Activated naive CD4-positive, alpha-beta T cell treated with anti-CD3 and anti-CD28 coated beads, Interleukin-2, amount 50 U/mL, for 24 hours (primary cell): ENCODE results near the gene SETD7.
A peak's percentile ranks its signal among the peaks of the same experiment; 100 is the strongest.

Source experiments
- H3K27ac Mint-ChIP-seq: one replicate; pipeline ENCODE4 v1.8.0; 2021; ENCODE audit warnings: mild to moderate bottlenecking, mixed read lengths
- H3K27me3 Mint-ChIP-seq: one replicate; pipeline ENCODE4 v1.8.0; 2021; ENCODE audit warnings: mixed read lengths
- H3K36me3 Mint-ChIP-seq: one replicate; pipeline ENCODE4 v1.8.0; 2021; ENCODE audit warnings: mixed read lengths
- H3K4me1 Mint-ChIP-seq: one replicate; pipeline ENCODE4 v1.8.0; 2021; ENCODE audit warnings: mixed read lengths
- H3K4me3 Mint-ChIP-seq: one replicate; pipeline ENCODE4 v1.8.0; 2021; ENCODE audit warnings: mild to moderate bottlenecking, mixed read lengths
- H3K9me3 Mint-ChIP-seq: one replicate; pipeline ENCODE4 v1.8.0; 2021; ENCODE audit warnings: mixed read lengths

SETD7 gene

GRCh38 chr4:139535228-139535870, 20.7 kb downstream of the SETD7 start:
- H3K36me3 Mint-ChIP-seq: no peaks in the 10 kb centered on the region
- H3K9me3 Mint-ChIP-seq: no peaks in the 10 kb centered on the region
- H3K4me3 Mint-ChIP-seq: no peak overlapping the region
- H3K4me1 Mint-ChIP-seq: no peaks in the 10 kb centered on the region
- no peaks in the 10 kb centered on the region for H3K27me3 Mint-ChIP-seq
- no peak overlapping the region for H3K27ac Mint-ChIP-seq

GRCh38 chr4:139534287-139534950, 21.6 kb downstream of the SETD7 start:
- Mint-ChIP-seq H3K36me3 (no peaks in the 10 kb centered on the region), H3K4me3 (no peak overlapping the region), H3K27me3 (no peaks in the 10 kb centered on the region), H3K27ac (no peak overlapping the region), H3K4me1 (no peaks in the 10 kb centered on the region), H3K9me3 (no peaks in the 10 kb centered on the region)

GRCh38 chr4:139533511-139533910, 22.5 kb downstream of the SETD7 start:
- Mint-ChIP-seq H3K27me3 (no peaks in the 10 kb centered on the region), H3K9me3 (no peaks in the 10 kb centered on the region), H3K36me3 (peaks cover 2% of the 10 kb centered on the region), H3K4me1 (no peaks in the 10 kb centered on the region), H3K4me3 (no peak overlapping the region), H3K27ac (no peak overlapping the region)

- H3K4me3 Mint-ChIP-seq: no peak overlapping the region
- H3K4me1 Mint-ChIP-seq: no peaks in the 10 kb centered on the region
- H3K36me3 Mint-ChIP-seq: peaks cover 2% of the 10 kb centered on the region
- no peak overlapping the region for H3K27ac Mint-ChIP-seq
- no peaks in the 10 kb centered on the region for H3K9me3 Mint-ChIP-seq
- H3K27me3 Mint-ChIP-seq: no peaks in the 10 kb centered on the region
Measured at GRCh38 chr4:139532947-139533346, 23.1 kb downstream of the SETD7 start.

GRCh38 chr4:139530833-139531427, 25.1 kb downstream of the SETD7 start:
- H3K27me3 Mint-ChIP-seq: no peaks in the 10 kb centered on the region
- no peaks in the 10 kb centered on the region for H3K4me1 Mint-ChIP-seq
- no peak overlapping the region for H3K4me3 Mint-ChIP-seq
- H3K36me3 Mint-ChIP-seq: peaks cover 2% of the 10 kb centered on the region
- no peaks in the 10 kb centered on the region for H3K9me3 Mint-ChIP-seq
- H3K27ac Mint-ChIP-seq: peak overlapping the region; percentile 53

- no peaks in the 10 kb centered on the region for H3K27me3 Mint-ChIP-seq
- H3K4me3 Mint-ChIP-seq: no peak overlapping the region
- H3K9me3 Mint-ChIP-seq: no peaks in the 10 kb centered on the region
- no peak overlapping the region for H3K27ac Mint-ChIP-seq
- H3K36me3 Mint-ChIP-seq: peaks cover 5% of the 10 kb centered on the region
- peaks cover 6% of the 10 kb centered on the region for H3K4me1 Mint-ChIP-seq
Measured at GRCh38 chr4:139528377-139529005, 27.5 kb downstream of the SETD7 start.

GRCh38 chr4:139526928-139527327, 29.1 kb downstream of the SETD7 start:
- Mint-ChIP-seq H3K4me3 (no peak overlapping the region), H3K4me1 (peaks cover 6% of the 10 kb centered on the region), H3K36me3 (peaks cover 8% of the 10 kb centered on the region), H3K27me3 (no peaks in the 10 kb centered on the region), H3K9me3 (no peaks in the 10 kb centered on the region), H3K27ac (no peak overlapping the region)

GRCh38 chr4:139525414-139525813, 30.6 kb downstream of the SETD7 start:
- Mint-ChIP-seq H3K27me3 (no peaks in the 10 kb centered on the region), H3K27ac (no peak overlapping the region), H3K36me3 (peaks cover 8% of the 10 kb centered on the region), H3K4me3 (no peak overlapping the region), H3K4me1 (peaks cover 6% of the 10 kb centered on the region), H3K9me3 (no peaks in the 10 kb centered on the region)

- Mint-ChIP-seq H3K27ac (no peak overlapping the region), H3K36me3 (peaks cover 10% of the 10 kb centered on the region), H3K4me1 (peaks cover 6% of the 10 kb centered on the region), H3K27me3 (no peaks in the 10 kb centered on the region), H3K4me3 (no peak overlapping the region), H3K9me3 (no peaks in the 10 kb centered on the region)
Measured at GRCh38 chr4:139524062-139524631, 31.9 kb downstream of the SETD7 start.

- peaks cover 6% of the 10 kb centered on the region for H3K4me1 Mint-ChIP-seq
- no peaks in the 10 kb centered on the region for H3K9me3 Mint-ChIP-seq
- no peak overlapping the region for H3K4me3 Mint-ChIP-seq
- peaks cover 9% of the 10 kb centered on the region for H3K36me3 Mint-ChIP-seq
- no peak overlapping the region for H3K27ac Mint-ChIP-seq
- no peaks in the 10 kb centered on the region for H3K27me3 Mint-ChIP-seq
Measured at GRCh38 chr4:139523076-139523475, 32.9 kb downstream of the SETD7 start.

GRCh38 chr4:139522457-139522856, 33.6 kb downstream of the SETD7 start:
- Mint-ChIP-seq H3K27me3 (no peaks in the 10 kb centered on the region), H3K9me3 (no peaks in the 10 kb centered on the region), H3K4me3 (no peak overlapping the region), H3K4me1 (peaks cover 6% of the 10 kb centered on the region), H3K36me3 (peaks cover 11% of the 10 kb centered on the region), H3K27ac (no peak overlapping the region)

GRCh38 chr4:139521754-139522401, 34.1 kb downstream of the SETD7 start:
- H3K27ac Mint-ChIP-seq: no peak overlapping the region
- no peaks in the 10 kb centered on the region for H3K9me3 Mint-ChIP-seq
- peaks cover 6% of the 10 kb centered on the region for H3K4me1 Mint-ChIP-seq
- H3K4me3 Mint-ChIP-seq: no peak overlapping the region
- no peaks in the 10 kb centered on the region for H3K27me3 Mint-ChIP-seq
- peaks cover 13% of the 10 kb centered on the region for H3K36me3 Mint-ChIP-seq

- Mint-ChIP-seq H3K27ac (no peak overlapping the region), H3K4me1 (no peaks in the 10 kb centered on the region), H3K9me3 (no peaks in the 10 kb centered on the region), H3K27me3 (no peaks in the 10 kb centered on the region), H3K4me3 (no peak overlapping the region), H3K36me3 (peaks cover 19% of the 10 kb centered on the region)
Measured at GRCh38 chr4:139515531-139515958, 40.5 kb downstream of the SETD7 start.

GRCh38 chr4:139514382-139515059, 41.5 kb downstream of the SETD7 start:
- Mint-ChIP-seq H3K4me3 (no peak overlapping the region), H3K9me3 (no peaks in the 10 kb centered on the region), H3K27ac (no peak overlapping the region), H3K27me3 (no peaks in the 10 kb centered on the region), H3K36me3 (peaks cover 16% of the 10 kb centered on the region), H3K4me1 (no peaks in the 10 kb centered on the region)

- Mint-ChIP-seq H3K36me3 (peaks cover 10% of the 10 kb centered on the region), H3K4me1 (no peaks in the 10 kb centered on the region), H3K27ac (no peak overlapping the region), H3K9me3 (no peaks in the 10 kb centered on the region), H3K27me3 (no peaks in the 10 kb centered on the region), H3K4me3 (no peak overlapping the region)
Measured at GRCh38 chr4:139511320-139511719, 44.7 kb downstream of the SETD7 start.
